Stomach smooth muscle (tissue), 2 donors: ENCODE data around the gene CPA2.
"Not testable (repeated sequence)": the region's sequence is repeated elsewhere in the genome, so short reads cannot be mapped to it uniquely, and the experiment has no call there.

ENCODE experiments used
- H3K27ac ChIP-seq: one replicate; pipeline ENCODE4 v1.7.0; 2013; ENCODE audit warnings: mild to moderate bottlenecking, low read length, inconsistent platforms
- H3K27me3 ChIP-seq, 2 donors: one replicate each; pipeline ENCODE4 v1.7.0; 2013; ENCODE audit warnings: low read length in 2 of 2; ENCODE audit not compliant: insufficient read depth in 2 of 2, control insufficient read depth in 1 of 2
- H3K36me3 ChIP-seq, 2 donors: one replicate each; pipeline ENCODE4 v1.7.0; 2013; ENCODE audit warnings: low read length in 2 of 2; ENCODE audit not compliant: control insufficient read depth in 2 of 2, insufficient read depth in 2 of 2
- H3K4me1 ChIP-seq: one replicate; pipeline ENCODE4 v1.7.0; 2013; ENCODE audit warnings: low read length; ENCODE audit not compliant: control insufficient read depth, insufficient read depth
- H3K4me3 ChIP-seq, 2 donors: one replicate each; pipeline ENCODE4 v1.7.0; 2013; ENCODE audit warnings: low read length in 2 of 2
- H3K9ac ChIP-seq, 2 donors: one replicate each; pipeline ENCODE4 v1.7.0; 2013; ENCODE audit warnings: low read length in 2 of 2, mild to moderate bottlenecking in 1 of 2
- H3K9me3 ChIP-seq, 2 donors: one replicate each; pipeline ENCODE4 v1.7.0; 2013; ENCODE audit warnings: low read length in 2 of 2; ENCODE audit not compliant: control insufficient read depth in 2 of 2
- donor health status: healthy.
- donor health status: Pancreatic carcinoma.

Gene CPA2

GRCh38 chr7:130229981-130230380, 36.7 kb upstream of the CPA2 start:
- H3K27ac ChIP-seq, H3K4me3 ChIP-seq, H3K27me3 ChIP-seq, H3K9me3 ChIP-seq, H3K9ac ChIP-seq, H3K36me3 ChIP-seq: not testable (repeated sequence)
- H3K4me1 ChIP-seq = peaks cover 16% of the 10 kb centered on the region

- H3K36me3 ChIP-seq = no peaks in the 10 kb centered on the region
- no peaks in the 10 kb centered on the region for H3K27me3 ChIP-seq
- no peaks in the 10 kb centered on the region for H3K9me3 ChIP-seq
- no peak overlapping the region for H3K27ac ChIP-seq
- no peak overlapping the region for H3K9ac ChIP-seq
- H3K4me1 ChIP-seq = peaks cover 16% of the 10 kb centered on the region
- H3K4me3 ChIP-seq = no peak overlapping the region
These were observed 34.9 kb upstream of the CPA2 start for GRCh38 chr7:130231792-130232191.

- Histone ChIP-seq H3K9ac (no peak overlapping the region), H3K36me3 (no peaks in the 10 kb centered on the region), H3K27me3 (no peaks in the 10 kb centered on the region), H3K4me3 (no peak overlapping the region), H3K27ac (no peak overlapping the region), H3K4me1 (peaks cover 16% of the 10 kb centered on the region), H3K9me3 (no peaks in the 10 kb centered on the region)
These were observed 34.5 kb upstream of the CPA2 start for GRCh38 chr7:130232209-130232608.

GRCh38 chr7:130234078-130234477, 32.6 kb upstream of the CPA2 start:
- Histone ChIP-seq H3K9ac (no peak overlapping the region), H3K9me3 (no peaks in the 10 kb centered on the region), H3K36me3 (no peaks in the 10 kb centered on the region), H3K4me1 (peaks cover 11% of the 10 kb centered on the region), H3K4me3 (no peak overlapping the region), H3K27ac (no peak overlapping the region), H3K27me3 (no peaks in the 10 kb centered on the region)

- not testable (repeated sequence) for H3K27ac ChIP-seq, H3K4me3 ChIP-seq, H3K4me1 ChIP-seq, H3K27me3 ChIP-seq, H3K9ac ChIP-seq, H3K36me3 ChIP-seq, H3K9me3 ChIP-seq
These were observed 30.3 kb upstream of the CPA2 start for GRCh38 chr7:130236361-130236760.

- Histone ChIP-seq H3K4me1 (no peaks in the 10 kb centered on the region), H3K36me3 (no peaks in the 10 kb centered on the region), H3K4me3 (no peak overlapping the region), H3K9me3 (no peaks in the 10 kb centered on the region), H3K27me3 (no peaks in the 10 kb centered on the region), H3K27ac (no peak overlapping the region), H3K9ac (no peak overlapping the region)
These were observed 26.4 kb upstream of the CPA2 start for GRCh38 chr7:130240240-130240639.

GRCh38 chr7:130242198-130243014, 24.3 kb upstream of the CPA2 start:
- Histone ChIP-seq H3K9ac (no peak overlapping the region), H3K27ac (no peak overlapping the region), H3K4me3 (no peak overlapping the region), H3K27me3 (no peaks in the 10 kb centered on the region), H3K9me3 (no peaks in the 10 kb centered on the region), H3K36me3 (no peaks in the 10 kb centered on the region), H3K4me1 (no peaks in the 10 kb centered on the region)

- H3K27ac ChIP-seq = not testable (repeated sequence)
These were observed 23.2 kb upstream of the CPA2 start for GRCh38 chr7:130243486-130243885.

GRCh38 chr7:130246491-130246890, 20.2 kb upstream of the CPA2 start:
- H3K36me3 ChIP-seq, H3K27ac ChIP-seq, H3K27me3 ChIP-seq, H3K4me3 ChIP-seq, H3K4me1 ChIP-seq, H3K9me3 ChIP-seq, H3K9ac ChIP-seq: not testable (repeated sequence)

More at GRCh38 chr7:130243486-130243885, 23.2 kb upstream of the CPA2 start:
- H3K9me3 ChIP-seq, H3K9ac ChIP-seq, H3K36me3 ChIP-seq, H3K4me1 ChIP-seq, H3K4me3 ChIP-seq, H3K27me3 ChIP-seq: not testable (repeated sequence)

GRCh38 chr7:130248842-130249241, 17.8 kb upstream of the CPA2 start:
- H3K4me3 ChIP-seq, H3K27ac ChIP-seq, H3K4me1 ChIP-seq, H3K9me3 ChIP-seq, H3K27me3 ChIP-seq, H3K36me3 ChIP-seq, H3K9ac ChIP-seq: not testable (repeated sequence)

- not testable (repeated sequence) for H3K27me3 ChIP-seq, H3K4me3 ChIP-seq, H3K9ac ChIP-seq, H3K9me3 ChIP-seq, H3K4me1 ChIP-seq, H3K36me3 ChIP-seq, H3K27ac ChIP-seq
These were observed 17.0 kb upstream of the CPA2 start for GRCh38 chr7:130249626-130250025.
